ENCODE data around the gene ODAD3.
"Not testable (repeated sequence)": the region's sequence is repeated elsewhere in the genome, so short reads cannot be mapped to it uniquely, and the experiment has no call there.

The ODAD3 gene

DNA sequence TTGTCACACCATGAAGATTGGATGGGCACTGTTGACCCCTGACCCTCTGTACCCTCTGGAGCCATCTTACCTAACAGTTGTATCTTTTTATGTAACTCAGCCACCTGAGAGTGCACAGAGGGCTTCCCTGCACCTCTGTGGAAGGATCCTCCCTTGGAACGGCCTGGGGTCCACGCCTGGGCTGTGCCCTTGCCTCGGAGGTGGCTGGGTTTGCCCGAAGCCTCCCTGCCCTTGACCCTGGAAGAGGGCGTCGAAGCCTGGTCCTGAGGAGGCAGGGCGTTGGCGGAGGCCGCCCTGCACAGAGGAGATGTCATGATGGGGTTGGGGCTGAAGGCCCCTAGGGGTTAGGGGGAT lies 241 bp downstream of the ODAD3 start:
- no peak for DNase-seq

DNA sequence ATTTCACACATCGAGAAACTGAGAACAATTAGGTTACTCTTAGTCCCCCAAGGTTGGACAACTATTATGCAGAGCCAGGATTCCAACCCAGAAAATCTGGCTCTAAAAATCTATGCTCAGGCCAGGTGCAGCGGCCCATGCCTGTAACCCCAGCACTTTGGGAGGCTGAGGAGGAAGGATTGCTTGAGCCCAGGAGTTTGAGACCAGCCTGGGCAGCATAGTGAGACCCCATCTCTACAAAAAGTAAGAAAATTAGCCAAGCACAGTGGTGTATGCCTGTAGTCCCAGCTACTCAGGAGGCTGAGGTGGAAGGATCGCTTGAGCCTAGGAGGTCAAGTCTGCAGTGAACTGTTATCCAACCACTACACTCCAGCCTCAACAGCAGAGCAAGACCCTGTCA lies 1.4 kb downstream of the ODAD3 start:
- DNase-seq, result not testable (repeated sequence)

DNA sequence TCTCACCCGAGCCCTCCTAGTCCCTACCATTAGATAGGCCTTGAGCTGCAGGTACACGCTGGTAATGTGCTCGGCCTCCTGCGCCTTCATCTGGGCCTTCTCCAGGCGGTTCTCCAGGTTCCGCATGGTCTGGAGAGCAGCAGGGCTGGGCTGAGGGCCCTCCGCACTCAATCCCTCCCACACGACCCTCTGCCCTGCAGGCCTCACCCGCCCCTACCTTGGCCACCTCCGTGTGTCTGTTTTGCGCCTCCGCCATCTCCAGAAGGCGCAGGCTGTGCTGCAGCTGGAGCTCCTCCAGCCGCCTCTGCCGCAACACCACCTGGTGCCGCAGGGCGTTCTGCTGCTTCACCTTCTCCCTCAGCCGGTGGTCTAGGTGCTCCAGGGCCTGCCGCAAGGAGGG lies 8.3 kb downstream of the ODAD3 start:
- no peak for DNase-seq

DNA sequence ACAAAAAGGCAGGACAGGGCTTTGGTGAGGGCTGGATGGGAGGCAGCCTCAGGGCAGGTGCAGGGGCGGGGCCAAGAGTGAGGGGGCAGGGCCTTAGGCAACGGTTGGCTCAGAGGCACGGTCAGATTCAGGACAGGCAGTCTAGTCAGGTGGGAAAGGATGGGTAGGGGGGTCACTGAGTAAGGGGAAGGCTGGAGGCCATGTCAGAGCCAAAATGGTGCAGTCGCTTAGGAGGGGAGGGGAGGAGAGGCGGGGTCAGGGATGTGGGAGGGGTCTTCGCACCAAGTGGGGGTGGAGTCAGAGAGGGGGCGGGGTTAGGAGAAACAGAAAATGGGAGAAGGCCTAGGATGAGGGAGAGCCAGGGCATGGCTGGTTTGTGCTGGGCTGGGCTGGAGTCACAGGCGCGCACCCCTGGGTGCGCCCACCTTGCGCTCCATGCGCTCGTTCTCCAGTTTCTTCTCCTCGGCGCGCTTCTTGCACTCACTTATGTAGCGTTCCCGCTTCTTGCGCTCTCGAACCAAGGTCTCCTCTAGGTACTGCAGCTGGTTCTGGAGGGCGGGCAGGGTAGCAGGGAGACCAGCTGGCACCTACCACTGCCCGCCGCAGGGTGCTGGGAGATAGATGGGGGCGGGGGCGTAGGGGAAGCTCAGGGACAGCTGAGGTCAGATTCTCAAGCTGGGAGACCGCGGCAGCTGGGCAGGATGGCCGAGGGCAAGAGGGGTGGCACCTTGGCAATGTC lies 9.0 kb downstream of the ODAD3 start:
- no peak for DNase-seq

DNA sequence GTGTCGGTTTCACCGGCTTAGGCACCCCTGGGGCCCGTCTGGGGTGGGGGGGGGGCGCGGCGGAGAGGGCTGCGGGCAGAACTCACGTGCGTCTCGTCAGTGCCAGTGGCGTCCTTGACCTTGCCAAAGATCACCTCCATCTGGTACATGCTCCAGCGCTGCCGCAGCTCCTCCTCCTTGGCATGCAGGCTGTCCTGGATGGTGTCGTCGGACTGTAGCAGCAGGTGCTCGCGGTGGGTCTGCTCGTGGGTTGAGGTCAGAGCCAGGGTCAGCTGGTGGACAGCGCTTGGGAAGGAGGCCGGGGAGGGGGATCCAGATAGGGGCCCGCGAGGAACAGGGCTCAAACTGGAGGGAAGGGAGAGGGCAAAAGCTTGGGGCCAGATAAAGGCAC lies 11.1 kb downstream of the ODAD3 start:
- no peak for DNase-seq

DNA sequence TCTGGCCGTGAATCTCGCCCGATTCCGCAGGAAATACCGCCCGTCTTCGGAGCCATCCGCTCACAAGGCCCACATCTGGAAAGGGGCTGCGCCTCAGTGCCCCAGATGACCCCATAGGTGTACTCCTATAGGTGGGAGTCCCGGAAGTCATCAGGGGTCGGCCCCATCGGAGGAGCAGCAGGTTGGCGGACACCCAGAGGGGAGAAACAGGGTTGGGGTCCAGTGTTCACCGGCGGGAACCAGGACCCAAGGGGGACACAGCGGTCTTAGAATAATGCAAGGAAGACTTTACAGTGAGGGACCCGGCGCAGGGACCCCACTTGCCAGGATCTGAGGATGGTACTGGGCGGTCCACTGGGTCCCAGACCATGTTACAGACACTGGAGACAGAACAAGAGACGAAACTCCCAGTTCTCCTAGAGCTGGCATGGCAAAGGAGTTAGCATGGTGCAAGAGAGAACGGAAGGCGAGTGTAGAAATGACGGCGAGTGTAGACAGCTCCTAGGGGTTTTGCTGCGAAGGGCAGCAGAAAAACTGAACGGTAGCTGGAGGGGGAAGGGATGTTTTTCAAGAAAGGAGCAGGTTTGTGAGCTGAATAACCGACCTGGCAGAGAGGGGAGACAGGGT lies 11.6 kb downstream of the ODAD3 start:
- no peak for DNase-seq

DNA sequence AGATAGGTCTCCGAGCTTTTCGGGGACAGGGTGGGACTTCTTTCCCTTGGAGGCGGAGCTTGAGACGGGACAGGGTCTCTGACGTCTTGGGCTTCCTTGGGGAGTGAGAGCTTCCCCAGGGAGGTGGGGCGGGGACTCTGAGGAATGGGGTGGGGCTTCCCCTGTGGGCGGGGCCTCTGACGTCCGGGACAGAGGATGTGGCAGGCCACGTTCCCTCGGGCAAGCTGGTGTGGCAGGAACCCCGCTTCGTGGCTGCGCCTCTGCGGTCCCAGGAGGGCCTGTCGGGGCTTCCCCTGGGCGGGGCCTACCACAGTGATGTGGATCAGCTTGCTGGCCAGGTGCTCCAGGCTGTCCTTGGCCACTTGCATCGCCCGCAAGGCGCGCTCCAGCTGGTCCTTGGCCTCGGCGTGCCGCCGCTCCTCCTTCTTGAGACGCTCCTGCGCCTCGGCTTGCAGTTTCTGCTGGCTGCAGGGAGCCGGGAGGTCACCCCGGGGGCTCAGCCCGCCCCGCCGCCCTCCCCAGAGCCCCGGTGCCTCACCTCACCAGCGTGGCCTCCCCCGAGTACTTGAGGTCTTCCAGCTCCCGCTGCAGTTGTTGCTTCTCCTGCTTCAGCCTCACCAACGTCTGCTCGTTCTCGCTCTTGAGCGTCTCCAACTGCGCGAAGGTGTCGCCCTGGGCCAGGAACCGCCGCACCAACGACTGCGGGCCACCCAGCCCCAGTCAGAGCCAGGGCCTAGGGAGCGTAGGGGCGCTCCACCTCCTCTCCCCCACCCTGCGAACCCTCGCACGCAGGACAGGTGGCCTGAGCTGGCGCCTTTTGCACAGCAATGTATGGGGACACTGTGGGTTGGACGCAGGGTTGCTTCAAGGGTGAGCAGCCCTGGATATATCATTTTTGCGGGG lies 12.5 kb downstream of the ODAD3 start:
- peak; percentile 50 for DNase-seq

DNA sequence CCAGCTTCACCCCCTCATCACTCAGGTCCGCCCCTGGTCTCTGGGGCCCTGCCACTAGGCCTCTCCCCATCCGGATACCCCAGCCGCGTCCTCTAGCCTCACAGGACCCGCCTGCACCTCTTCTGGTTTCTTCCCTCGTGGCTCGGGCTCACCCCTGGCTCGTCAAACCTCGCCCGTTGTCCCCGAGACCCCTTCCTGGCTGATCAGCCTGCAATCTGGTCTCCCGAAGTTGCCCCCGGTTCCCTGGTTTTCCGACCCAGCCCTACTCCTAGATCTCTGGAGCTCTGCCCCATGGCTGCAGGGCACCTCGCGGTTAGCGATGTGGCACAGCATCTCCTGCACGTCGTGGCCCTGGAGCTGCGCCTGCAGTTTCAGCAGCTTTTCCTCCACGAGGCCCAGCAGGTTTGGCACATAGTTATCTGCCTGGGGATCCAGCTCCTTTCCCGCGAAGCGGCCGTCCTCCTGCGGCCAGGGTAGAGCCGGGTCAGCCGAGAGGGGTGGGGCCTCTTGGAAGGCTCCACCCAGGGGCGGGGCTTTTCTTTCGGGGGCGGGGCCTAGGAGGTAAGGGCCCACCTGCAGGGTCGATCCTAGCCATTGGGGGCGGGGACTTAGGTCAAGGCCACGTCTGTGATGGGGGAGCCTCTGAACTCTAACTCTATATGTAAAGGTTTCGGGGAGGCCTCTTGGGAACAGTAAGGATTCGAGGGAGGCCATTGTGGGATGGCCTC lies 13.4 kb downstream of the ODAD3 start:
- no peak for DNase-seq

DNA sequence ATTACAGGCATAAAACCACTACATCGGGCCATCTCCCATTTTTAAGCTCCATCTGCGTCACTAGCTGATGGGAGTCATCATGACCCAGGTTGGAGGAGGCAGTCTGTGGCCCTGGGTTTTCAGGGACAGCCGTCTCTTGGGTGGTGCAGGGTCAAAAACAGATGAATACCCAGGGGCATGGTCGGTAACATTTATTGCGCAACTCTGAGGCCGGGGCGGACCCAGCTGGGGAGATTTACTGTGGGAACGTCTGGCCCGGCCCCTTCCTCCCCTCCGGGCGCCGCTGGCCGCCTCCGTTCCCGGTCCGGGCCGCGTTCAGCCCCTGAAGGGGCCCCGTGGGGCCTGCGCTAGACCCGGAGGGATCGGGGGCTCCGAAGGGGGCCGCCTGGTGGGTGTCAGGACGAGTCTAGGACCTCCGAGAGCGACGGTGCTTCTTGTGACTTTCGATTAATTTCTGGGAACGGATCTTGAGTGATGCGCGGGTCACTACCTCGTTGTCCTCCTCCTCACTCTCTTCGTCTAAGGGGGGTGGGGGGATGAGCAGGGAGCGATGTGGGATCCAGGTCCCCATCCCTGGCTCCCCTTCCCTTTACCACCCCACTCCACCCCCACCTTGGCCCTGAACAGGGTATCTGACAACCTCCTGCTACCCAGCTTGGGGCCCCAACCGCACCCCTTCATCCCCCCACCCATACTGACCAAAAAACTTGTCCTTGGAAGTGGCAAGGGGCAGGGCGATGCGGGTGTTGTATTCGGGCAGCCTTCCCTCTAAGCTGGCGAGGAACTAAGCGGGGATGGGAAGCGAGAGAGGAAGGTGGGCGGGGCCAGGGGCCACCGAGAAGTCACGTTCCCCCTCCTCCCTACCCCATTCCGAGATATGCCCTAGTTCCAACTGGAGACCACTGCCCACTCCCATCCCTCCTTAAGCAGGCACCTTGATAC lies 14.2 kb downstream of the ODAD3 start:
- no peak for DNase-seq

DNA sequence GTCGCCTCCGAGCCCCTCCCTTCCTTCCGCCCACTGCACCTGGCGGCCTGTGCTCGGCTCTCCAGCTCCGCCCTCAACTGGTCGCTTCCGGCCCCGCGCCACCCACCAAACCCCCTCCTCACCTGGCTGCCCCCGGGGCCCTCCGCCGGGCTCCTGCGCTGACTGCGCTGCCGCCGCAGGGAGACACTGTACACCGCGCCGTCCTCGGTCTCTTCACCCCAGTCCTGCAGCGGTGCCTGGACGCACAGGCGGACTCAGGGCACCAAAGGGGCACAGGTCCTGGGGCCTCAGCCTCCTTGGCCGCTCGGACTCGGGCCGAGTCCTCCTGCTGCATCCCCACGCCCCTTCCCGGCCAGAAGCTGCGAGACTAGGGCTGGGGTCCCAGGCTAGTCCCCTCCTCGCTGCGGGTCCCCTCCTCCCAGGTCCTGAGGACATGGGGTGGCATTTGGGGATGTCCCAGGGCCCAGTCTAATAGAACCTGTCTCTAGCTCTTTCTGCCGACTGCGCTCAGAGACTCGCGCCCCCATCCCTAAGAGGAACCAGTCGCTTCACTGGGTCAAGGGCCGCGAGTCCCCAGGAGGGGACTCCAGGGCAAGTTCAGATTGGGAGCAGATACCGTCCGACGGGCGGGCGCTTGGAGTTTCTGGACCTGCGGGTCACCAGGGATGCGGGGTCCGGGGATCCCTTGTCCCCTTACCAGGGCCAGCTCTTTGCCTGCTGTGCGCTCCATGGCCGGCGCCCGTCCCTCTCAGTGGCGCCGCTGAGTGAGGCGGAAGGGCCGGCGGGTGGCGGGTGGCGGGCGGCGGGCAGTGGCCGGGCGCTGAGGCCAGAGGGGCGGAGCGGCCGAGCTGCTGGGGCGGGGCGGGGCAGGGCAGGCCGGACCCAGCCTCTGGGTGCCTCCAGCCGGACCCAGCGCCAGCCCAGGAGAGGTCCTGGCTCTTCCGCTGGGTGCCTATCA lies 16.1 kb downstream of the ODAD3 start, which contains the start of gene RGL3:
Gene RGL3, minus strand, starts transcription at position 766 of the 958 bp plus-strand sequence. Its CDS starts 36 bp downstream, at position 730.
- no peak for DNase-seq

DNA sequence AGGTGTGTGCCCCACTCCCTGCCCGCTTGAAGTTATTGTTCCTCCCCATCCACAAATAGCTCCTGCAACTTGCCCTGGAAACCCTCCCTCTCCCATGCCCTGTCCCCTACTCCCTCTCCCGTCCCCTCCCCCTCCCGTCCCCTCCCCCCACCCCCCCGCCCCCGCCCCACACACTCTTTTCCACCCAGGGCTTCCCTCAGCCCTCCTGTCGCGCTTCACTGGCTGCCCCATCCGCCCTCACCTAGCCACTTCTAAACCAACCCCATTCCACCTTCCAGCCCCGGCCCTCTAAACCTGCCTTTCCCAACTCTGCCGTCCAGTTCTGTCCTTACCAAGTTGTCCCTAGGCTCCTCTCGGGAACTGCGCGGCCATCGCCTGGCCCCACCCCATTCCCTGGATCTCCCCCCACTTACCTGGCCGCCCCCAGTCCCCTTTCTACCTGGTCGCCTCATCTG lies 16.8 kb downstream of the ODAD3 start:
- no peak for DNase-seq

DNA sequence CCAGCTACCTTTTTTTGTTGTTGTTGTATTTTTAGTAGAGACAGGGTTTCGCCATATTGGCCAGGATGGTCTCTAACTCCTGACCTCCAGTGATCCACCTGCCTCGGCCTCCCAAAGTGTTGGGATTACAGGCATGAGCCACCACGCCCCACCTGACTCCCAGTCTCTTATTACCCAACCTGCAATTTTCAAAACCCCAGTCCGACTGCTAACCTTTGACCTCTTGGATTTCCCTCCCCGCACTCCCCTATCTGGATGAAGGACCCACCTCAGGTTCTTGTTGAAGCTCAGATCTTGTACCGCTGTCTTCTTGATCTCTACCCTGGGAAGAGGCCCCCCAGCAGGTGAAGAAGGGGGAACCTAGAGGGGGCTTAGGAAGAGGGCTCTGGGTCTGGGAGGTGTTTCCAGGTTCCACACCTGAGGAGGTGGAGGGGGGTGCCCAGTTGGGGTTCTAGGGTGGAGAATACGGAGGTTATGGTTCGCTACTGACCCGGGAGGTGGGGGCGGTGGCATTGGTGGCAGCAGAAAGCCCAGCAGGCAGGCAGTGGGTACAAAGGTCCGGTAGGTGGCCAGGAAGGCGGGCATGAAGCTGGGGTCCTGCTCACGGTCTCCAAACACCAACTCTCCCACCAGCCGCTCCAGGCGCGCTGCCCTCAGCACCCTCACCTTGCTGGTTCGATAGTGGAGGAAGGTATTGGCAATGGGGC lies 18.4 kb downstream of the ODAD3 start:
- no peak for DNase-seq

DNA sequence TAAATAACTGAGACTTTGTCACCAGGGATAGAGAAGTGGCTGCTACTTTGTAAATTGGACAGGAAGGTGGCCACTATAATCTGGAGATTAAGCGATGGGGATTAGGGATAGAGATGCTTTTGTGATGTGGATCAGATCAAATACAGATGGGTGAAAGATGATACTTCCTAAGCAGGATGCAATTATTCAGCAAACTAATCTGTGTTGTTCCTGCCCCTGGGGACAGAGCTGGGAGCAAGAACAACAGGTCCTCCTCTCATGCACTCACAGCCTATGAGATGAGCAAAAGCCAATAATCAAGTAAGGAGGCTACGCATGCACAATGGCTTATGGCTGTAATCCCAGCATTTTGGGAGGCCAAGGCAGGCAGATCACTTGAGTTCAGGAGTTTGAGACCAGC lies 20.4 kb downstream of the ODAD3 start:
- no peak for DNase-seq

DNA sequence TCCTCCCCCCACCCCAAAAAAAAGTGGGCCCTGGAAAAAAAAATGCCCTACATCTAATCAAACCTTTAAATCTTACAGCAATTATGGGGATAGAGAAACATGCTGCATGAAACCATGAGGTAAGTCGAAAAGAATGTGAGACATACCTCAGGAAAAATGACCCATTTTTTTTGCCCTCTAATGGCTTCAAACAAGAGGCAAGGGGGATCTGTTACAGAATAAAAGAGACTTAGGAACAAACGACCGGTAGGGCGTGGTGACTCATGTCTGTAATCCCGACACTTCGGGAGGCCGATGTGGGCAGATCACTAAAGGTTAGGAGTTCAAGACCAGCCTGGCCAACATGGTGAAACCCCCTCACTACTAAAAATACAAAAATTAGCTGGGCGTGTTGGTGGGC lies 24.2 kb downstream of the ODAD3 start:
- DNase-seq, result no peak

DNA sequence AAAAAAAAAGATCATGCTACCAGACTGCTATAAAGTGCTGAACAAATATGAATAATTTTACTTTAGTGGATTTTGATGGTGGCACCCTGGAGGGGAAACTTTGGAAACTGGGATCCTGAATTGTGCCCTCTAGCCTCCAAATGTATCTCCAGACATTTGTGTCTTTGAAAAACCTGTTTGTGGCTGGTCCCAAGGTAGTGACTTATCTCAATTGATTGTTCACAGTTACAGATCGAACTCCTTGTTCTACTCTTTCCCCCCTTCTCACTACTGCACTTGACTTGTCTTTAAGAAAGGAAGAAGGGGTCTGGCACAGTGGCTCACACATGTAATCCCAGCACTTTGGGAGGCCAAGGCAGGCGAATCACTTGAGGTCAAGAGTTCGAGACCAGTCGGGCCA lies 26.3 kb downstream of the ODAD3 start:
- DNase-seq, result no peak

DNA sequence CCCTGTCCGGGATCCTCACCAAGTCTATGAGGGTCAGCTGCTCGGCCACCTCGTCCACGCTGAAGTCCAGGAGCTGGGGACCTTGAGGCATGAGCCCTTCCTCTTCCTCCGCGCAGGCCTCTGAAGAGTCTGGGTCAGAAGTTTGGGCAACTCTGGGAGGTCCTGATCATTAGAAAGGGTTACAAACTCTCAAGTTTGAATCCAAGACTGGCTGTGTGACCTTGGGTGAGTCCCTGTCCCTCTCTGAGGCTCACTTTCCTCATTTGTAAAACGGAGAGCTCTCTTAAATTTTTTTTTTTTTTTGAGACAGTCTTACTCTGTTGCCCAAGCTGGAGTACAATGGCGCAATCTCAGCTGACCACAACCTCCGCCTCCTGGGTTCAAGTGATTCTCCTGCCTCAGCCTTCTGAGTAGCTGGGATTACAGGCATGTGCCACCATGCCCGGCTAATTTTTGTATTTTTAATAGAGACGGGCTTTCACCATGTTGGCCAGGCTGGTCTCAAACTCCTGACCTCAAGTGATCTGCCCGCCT lies 28.2 kb downstream of the ODAD3 start:
- not testable (repeated sequence) for DNase-seq

DNA sequence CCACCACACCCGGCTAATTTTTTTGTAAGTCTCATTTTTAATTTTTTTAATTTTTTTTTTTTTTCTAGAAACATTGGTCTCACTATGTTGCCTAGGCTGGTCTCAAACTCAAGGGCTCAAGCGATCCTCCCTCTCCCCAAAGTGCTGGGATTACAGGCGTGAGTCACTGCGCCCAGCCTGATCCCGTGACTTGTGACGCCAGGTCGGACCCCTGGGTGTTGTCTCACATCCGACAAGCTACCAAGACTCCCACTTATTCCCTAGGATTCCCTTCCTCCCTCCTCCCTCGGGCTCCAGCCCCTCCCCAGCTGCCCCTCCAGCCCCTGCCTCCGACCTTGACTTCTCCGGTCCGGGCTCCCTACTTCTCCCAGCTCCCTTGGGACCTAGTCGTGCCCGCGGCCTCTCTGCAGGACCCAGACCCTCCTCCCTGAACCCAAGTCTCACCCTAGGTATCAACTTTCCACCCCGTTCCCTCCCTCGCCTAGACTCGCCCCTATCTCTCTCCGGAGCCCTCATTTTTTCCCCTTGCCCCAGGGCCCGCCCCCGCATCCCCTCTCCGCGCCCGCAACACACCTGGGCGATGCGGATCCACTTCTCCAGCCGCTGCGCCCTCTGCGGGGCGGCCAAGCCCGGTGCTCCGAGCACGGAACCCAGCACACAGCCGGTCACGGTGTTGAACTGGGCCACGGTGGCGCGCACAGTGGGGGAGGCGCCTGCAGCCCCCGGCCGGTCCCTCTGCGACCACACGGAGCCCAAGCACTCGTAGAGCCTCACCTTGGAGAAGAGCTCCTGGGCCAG lies 28.9 kb downstream of the ODAD3 start:
- DNase-seq, result no peak

DNA sequence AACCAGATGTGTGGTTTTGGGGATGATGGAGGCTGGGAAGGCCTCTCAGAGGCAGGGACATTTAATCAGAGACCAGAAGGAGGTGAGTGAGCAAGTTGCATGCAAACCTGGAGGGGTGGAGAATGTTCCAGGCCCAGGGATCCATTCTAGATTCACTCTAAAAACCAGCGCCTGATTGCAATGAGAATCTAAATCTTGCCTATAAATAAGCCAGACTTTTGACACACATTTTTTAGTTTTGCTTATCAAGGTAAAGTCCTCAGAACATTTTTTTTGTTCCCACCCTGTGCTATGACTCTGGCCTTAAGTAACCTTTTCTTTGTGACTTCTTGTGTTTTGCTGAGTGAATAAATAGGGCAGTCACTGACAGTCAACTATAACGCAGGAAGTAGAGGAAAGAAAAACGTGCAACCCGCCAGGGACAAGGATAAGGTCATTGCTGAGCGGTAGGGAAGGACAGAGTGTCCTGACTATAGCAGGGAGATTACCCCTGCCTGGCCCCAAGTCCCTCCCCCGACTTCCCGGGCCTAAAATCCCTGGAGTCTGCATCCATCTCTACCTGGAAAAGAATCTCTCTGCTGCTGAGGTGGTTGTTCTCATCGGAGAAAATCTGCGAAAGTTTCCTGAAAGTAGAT lies 30.2 kb downstream of the ODAD3 start:
- DNase-seq, result no peak

Data from CD4-positive, alpha-beta T cell treated with Interleukin-4 for 4 hours (primary cell).